GM12892 (cell line): Measurements from ENCODE around the gene ETF1.

Source experiments
- POLR2A ChIP-seq: IDR thresholded peaks from 2 replicates; pipeline ENCODE4 v1.6.1; 2011; ENCODE audit warnings: low read depth, low read length, control low read depth
- POLR2AphosphoS5 ChIP-seq: IDR thresholded peaks from 2 replicates; pipeline ENCODE4 v1.6.1; 2011; ENCODE audit warnings: low read depth, low read length, control low read depth
- TAF1 ChIP-seq: IDR thresholded peaks from 2 replicates; pipeline ENCODE4 v1.6.1; 2011; ENCODE audit warnings: low read depth, mild to moderate bottlenecking, control low read depth, low read length, borderline replicate concordance

DNA sequence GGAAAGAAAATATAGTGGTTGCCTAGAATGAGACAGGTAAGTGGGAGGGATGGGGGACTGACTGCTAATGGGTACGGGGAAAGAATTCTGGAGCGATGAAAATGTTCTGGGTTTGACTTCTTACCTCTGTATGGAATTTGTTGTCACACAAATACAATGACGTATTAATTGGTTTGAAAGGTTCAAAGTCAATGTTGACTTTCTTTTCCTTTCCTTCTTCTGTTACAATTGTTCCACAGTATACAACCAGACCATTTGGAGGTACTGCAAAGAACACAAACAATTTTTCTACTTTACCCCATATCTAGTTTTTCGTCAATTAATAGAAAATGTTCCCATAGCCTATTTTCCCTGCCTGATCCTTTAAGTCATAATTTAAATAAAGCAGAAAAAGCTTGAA, 25.6 kb downstream of the ETF1 start:
- no peak for TF ChIP-seq POLR2A
- TF ChIP-seq POLR2AphosphoS5, result no peak
- no peak for TF ChIP-seq TAF1
